HEK293 (cell line): ENCODE data around the gene PREX1.

Source experiments
- ATF2 ChIP-seq: fragments of 450-650 bp; formaldehyde crosslinking; IDR thresholded peaks from 2 replicates; pipeline ENCODE4 v1.5.1; 2016; ENCODE audit warnings: missing biosample characterization, missing genetic modification characterization, low read depth
- CTCF ChIP-seq: fragments of 450-650 bp; formaldehyde crosslinking; IDR thresholded peaks from 2 replicates; pipeline ENCODE4 v1.5.1; 2016; ENCODE audit warnings: missing biosample characterization, missing genetic modification characterization
- GLI4 ChIP-seq: fragments of 450-650 bp; formaldehyde crosslinking; IDR thresholded peaks from 2 replicates; pipeline ENCODE4 v1.5.1; 2016; ENCODE audit warnings: missing biosample characterization, missing genetic modification characterization
- KLF16 ChIP-seq: fragments of 450-650 bp; formaldehyde crosslinking; IDR thresholded peaks from 2 replicates; pipeline ENCODE4 v1.5.1; 2017; ENCODE audit warnings: missing biosample characterization, missing genetic modification characterization
- PRDM2 ChIP-seq: fragments of 450-650 bp; formaldehyde crosslinking; IDR thresholded peaks from 2 replicates; pipeline ENCODE4 v1.5.1; 2016; ENCODE audit warnings: missing biosample characterization, missing genetic modification characterization, borderline replicate concordance
- RBAK ChIP-seq: fragments of 450-650 bp; formaldehyde crosslinking; IDR thresholded peaks from 2 replicates; pipeline ENCODE4 v1.5.1; 2016; ENCODE audit warnings: missing biosample characterization, missing genetic modification characterization
- REST ChIP-seq: fragments of 450-650 bp; formaldehyde crosslinking; IDR thresholded peaks from 2 replicates; pipeline ENCODE4 v1.5.1; 2016; ENCODE audit warnings: missing biosample characterization, missing genetic modification characterization
- ZBTB1 ChIP-seq: fragments of 450-650 bp; formaldehyde crosslinking; IDR thresholded peaks from 2 replicates; pipeline ENCODE4 v1.5.1; 2016; ENCODE audit warnings: missing biosample characterization, missing genetic modification characterization
- ZNF114 ChIP-seq: fragments of 450-650 bp; formaldehyde crosslinking; IDR thresholded peaks from 2 replicates; pipeline ENCODE4 v1.5.0; 2017; ENCODE audit warnings: missing biosample characterization, missing genetic modification characterization
- ZNF140 ChIP-seq: fragments of 450-650 bp; formaldehyde crosslinking; IDR thresholded peaks from 2 replicates; pipeline ENCODE4 v1.5.1; 2016; ENCODE audit warnings: missing biosample characterization, missing genetic modification characterization
- ZNF660 ChIP-seq: fragments of 450-650 bp; IDR thresholded peaks from 2 replicates; pipeline ENCODE4 v1.5.1; 2018; ENCODE audit warnings: missing biosample characterization, mild to moderate bottlenecking, missing genetic modification characterization
- ZXDB ChIP-seq: fragments of 450-650 bp; formaldehyde crosslinking; IDR thresholded peaks from 2 replicates; pipeline ENCODE4 v1.5.1; 2016; ENCODE audit warnings: missing biosample characterization, missing genetic modification characterization

GRCh38 chr20:48766205-48766604, 61.6 kb downstream of the PREX1 start:
- TF ChIP-seq CTCF (tag by site-specific recombination): no peak
- TF ChIP-seq ZNF660 (tag by site-specific recombination): no peak
- no peak for TF ChIP-seq RBAK
- no peak for TF ChIP-seq ZNF114 (tag by site-specific recombination)
- TF ChIP-seq ZBTB1 (tag by site-specific recombination): no peak
- no peak for TF ChIP-seq PRDM2
- TF ChIP-seq ZXDB (tag by site-specific recombination): no peak
- TF ChIP-seq KLF16 (tag by site-specific recombination): no peak
- no peak for TF ChIP-seq REST (tag by site-specific recombination)
- TF ChIP-seq ZNF140 (tag by site-specific recombination): no peak
- no peak for TF ChIP-seq GLI4 (tag by site-specific recombination)
- no peak for TF ChIP-seq ATF2 (tag by site-specific recombination)
